ENCODE data around the gene YPEL1. TPM values are rescaled to one million over a fixed set of nuclear protein-coding genes. Genes with fewer than 3 reads are reported as not detected.

YPEL1 gene
- total RNA-seq, 1 donor from 2014 or later = 32.2 TPM

- Histone ChIP-seq H4K20me1 (ENCODE audit: low read depth) (peaks cover 11% of the 10 kb centered on the region), H3K27ac (no peak overlapping the region)
- H3K27me3 Mint-ChIP-seq (ENCODE audit: insufficient read depth, low read depth) = peaks cover 2% of the 10 kb centered on the region
Measured at GRCh38 chr22:21766691-21767462, 31.3 kb upstream of the YPEL1 start.

GRCh38 chr22:21765909-21766529 is 30.4 kb upstream of the YPEL1 start:
- Mint-ChIP-seq H3K27ac (no peak overlapping the region), H3K27me3 (ENCODE audit: insufficient read depth, low read depth) (peaks cover 2% of the 10 kb centered on the region), H3K9me3 (no peaks in the 10 kb centered on the region), H3K4me1 (no peaks in the 10 kb centered on the region), H3K4me3 (no peak overlapping the region), H3K36me3 (peaks cover 40% of the 10 kb centered on the region)
- no peaks in the 10 kb centered on the region for H3K79me2 ChIP-seq (ENCODE audit: low read depth)
- H3K4me3 ChIP-seq = no peak overlapping the region
- H3K9me3 ChIP-seq (ENCODE audit: low read depth) = no peaks in the 10 kb centered on the region
- peaks cover 5% of the 10 kb centered on the region for H3F3A ChIP-seq (ENCODE audit: low read depth)
- peaks cover 11% of the 10 kb centered on the region for H4K20me1 ChIP-seq (ENCODE audit: low read depth)
- H3K4me1 ChIP-seq = no peaks in the 10 kb centered on the region
- no peak overlapping the region for H3K9ac ChIP-seq
- H3K27ac ChIP-seq = no peak overlapping the region
- peaks cover 23% of the 10 kb centered on the region for H3K36me3 ChIP-seq
- no peak for DNase-seq (ENCODE audit: low spot score)
- no peak for TF ChIP-seq CTCF (IDR thresholded peaks at IDR 0.05)
- no peak for TF ChIP-seq EZH2phosphoT487 (IDR thresholded peaks at IDR 0.05)
- TF ChIP-seq EZH2 (IDR thresholded peaks at IDR 0.05) = no peak
- no peaks in the 10 kb centered on the region for H3K27me3 ChIP-seq
- H2AFZ ChIP-seq (replicated peaks) = no peak overlapping the region
- no peak overlapping the region for H3K4me2 ChIP-seq

More at GRCh38 chr22:21766691-21767462, 31.3 kb upstream of the YPEL1 start:
- Mint-ChIP-seq H3K27ac (no peak overlapping the region), H3K36me3 (peaks cover 47% of the 10 kb centered on the region), H3K9me3 (no peaks in the 10 kb centered on the region), H3K4me3 (no peak overlapping the region), H3K4me1 (no peaks in the 10 kb centered on the region)
- Histone ChIP-seq H3K4me2 (no peak overlapping the region), H3K79me2 (ENCODE audit: low read depth) (no peaks in the 10 kb centered on the region), H3K9me3 (ENCODE audit: low read depth) (no peaks in the 10 kb centered on the region), H3F3A (ENCODE audit: low read depth) (no peaks in the 10 kb centered on the region), H3K9ac (no peak overlapping the region), H2AFZ (replicated peaks) (no peak overlapping the region), H3K27me3 (no peaks in the 10 kb centered on the region), H3K4me1 (no peaks in the 10 kb centered on the region), H3K36me3 (peaks cover 23% of the 10 kb centered on the region), H3K4me3 (no peak overlapping the region)
- no peak for DNase-seq (ENCODE audit: low spot score)
- TF ChIP-seq EZH2 (IDR thresholded peaks at IDR 0.05) (no peak), CTCF (IDR thresholded peaks at IDR 0.05) (no peak), EZH2phosphoT487 (IDR thresholded peaks at IDR 0.05) (no peak)

GRCh38 chr22:21764038-21764804 is 28.6 kb upstream of the YPEL1 start:
- TF ChIP-seq CTCF (IDR thresholded peaks at IDR 0.05) (no peak), EZH2phosphoT487 (IDR thresholded peaks at IDR 0.05) (no peak), EZH2 (IDR thresholded peaks at IDR 0.05) (no peak)
- H4K20me1 ChIP-seq (ENCODE audit: low read depth) = peaks cover 17% of the 10 kb centered on the region
- H3K4me3 ChIP-seq = no peak overlapping the region
- H3F3A ChIP-seq (ENCODE audit: low read depth) = peaks cover 5% of the 10 kb centered on the region
- H3K4me3 Mint-ChIP-seq = no peak overlapping the region
- H3K27ac Mint-ChIP-seq = no peak overlapping the region
- DNase-seq (ENCODE audit: low spot score) = no peak
- H3K9me3 ChIP-seq (ENCODE audit: low read depth) = no peaks in the 10 kb centered on the region
- H3K9me3 Mint-ChIP-seq = no peaks in the 10 kb centered on the region
- no peaks in the 10 kb centered on the region for H3K79me2 ChIP-seq (ENCODE audit: low read depth)
- H3K36me3 Mint-ChIP-seq = peaks cover 40% of the 10 kb centered on the region
- no peaks in the 10 kb centered on the region for H3K4me1 ChIP-seq
- H3K36me3 ChIP-seq = peaks cover 19% of the 10 kb centered on the region
- no peaks in the 10 kb centered on the region for H3K4me1 Mint-ChIP-seq
- H3K9ac ChIP-seq = no peak overlapping the region
- H3K27me3 Mint-ChIP-seq (ENCODE audit: insufficient read depth, low read depth) = peaks cover 2% of the 10 kb centered on the region
- no peak overlapping the region for H3K27ac ChIP-seq
- no peak overlapping the region for H2AFZ ChIP-seq (replicated peaks)
- H3K4me2 ChIP-seq = no peak overlapping the region
- H3K27me3 ChIP-seq = no peaks in the 10 kb centered on the region

All from neural progenitor cell (in vitro differentiated cells).